H9 (cell line): ENCODE measurements around the gene CTNNA1. TPM values are rescaled to one million over a fixed set of nuclear protein-coding genes. Genes with fewer than 3 reads are reported as not detected.

ENCODE experiments used
- DNase-seq: peaks from one replicate; pipeline ENCODE4 v3.0.0-alpha.2; 2017
- H2AFZ ChIP-seq: one replicate; pipeline ENCODE4 v1.6.1; 2013; ENCODE audit warnings: mild to moderate bottlenecking, low read length, control low read depth, moderate library complexity
- H2AK5ac ChIP-seq: 2 replicates; pipeline ENCODE4 v1.6.1; 2013; ENCODE audit warnings: low read length, control low read depth, mixed read lengths; ENCODE audit not compliant: insufficient read length
- H2BK120ac ChIP-seq: one replicate; pipeline ENCODE4 v1.6.1; 2013; ENCODE audit warnings: low read depth, mild to moderate bottlenecking, low read length, control low read depth, inconsistent platforms; ENCODE audit not compliant: poor library complexity, severe bottlenecking
- H2BK12ac ChIP-seq: 2 replicates; pipeline ENCODE4 v1.6.1; 2013; ENCODE audit warnings: low read length, control low read depth, mixed read lengths, low read depth; ENCODE audit not compliant: insufficient read length
- H2BK15ac ChIP-seq: 2 replicates; pipeline ENCODE4 v1.6.1; 2013; ENCODE audit warnings: low read depth, low read length, control low read depth
- H2BK20ac ChIP-seq: one replicate; pipeline ENCODE4 v1.6.1; 2013; ENCODE audit warnings: low read depth, mild to moderate bottlenecking, low read length, control low read depth, inconsistent platforms; ENCODE audit not compliant: poor library complexity, severe bottlenecking
- H2BK5ac ChIP-seq: 2 replicates; pipeline ENCODE4 v1.6.1; 2013; ENCODE audit warnings: low read length, control low read depth, mixed read lengths; ENCODE audit not compliant: insufficient read length
- H3K14ac ChIP-seq: 2 replicates; pipeline ENCODE4 v1.6.1; 2013; ENCODE audit warnings: low read length, control low read depth; ENCODE audit not compliant: insufficient read depth
- H3K18ac ChIP-seq: 2 replicates; pipeline ENCODE4 v1.6.1; 2013; ENCODE audit warnings: low read depth, mild to moderate bottlenecking, mixed read lengths, low read length, control low read depth; ENCODE audit not compliant: insufficient read length
- H3K23ac ChIP-seq: 2 replicates; pipeline ENCODE4 v1.6.1; 2013; ENCODE audit warnings: low read length, control low read depth, mixed read lengths, low read depth; ENCODE audit not compliant: insufficient read length
- H3K23me2 ChIP-seq: 2 replicates; pipeline ENCODE4 v1.6.1; 2013; ENCODE audit warnings: low read depth, mild to moderate bottlenecking, mixed read lengths, low read length, control low read depth; ENCODE audit not compliant: insufficient read length, poor library complexity, severe bottlenecking
- H3K27ac ChIP-seq: 2 replicates; pipeline ENCODE4 v1.5.1; 2013; ENCODE audit warnings: low read length, control low read depth, mixed read lengths, low read depth; ENCODE audit not compliant: insufficient read length
- H3K27me3 ChIP-seq: 2 replicates; pipeline ENCODE4 v1.6.1; 2013; ENCODE audit warnings: low read length, control low read depth, inconsistent platforms; ENCODE audit not compliant: insufficient read depth
- H3K4ac ChIP-seq: 2 replicates; pipeline ENCODE4 v1.6.1; 2013; ENCODE audit warnings: low read depth, mild to moderate bottlenecking, control low read depth, inconsistent platforms, low read length, moderate library complexity
- H3K4me1 ChIP-seq: 2 replicates; pipeline ENCODE4 v1.6.1; 2013; ENCODE audit warnings: low read length, control low read depth, inconsistent platforms; ENCODE audit not compliant: insufficient read depth
- H3K4me2 ChIP-seq: 2 replicates; pipeline ENCODE4 v1.6.1; 2013; ENCODE audit warnings: low read length, control low read depth, mixed read lengths; ENCODE audit not compliant: insufficient read length, insufficient read depth
- H3K56ac ChIP-seq: 2 replicates; pipeline ENCODE4 v1.6.1; 2013; ENCODE audit warnings: low read depth, mild to moderate bottlenecking, mixed read lengths, low read length, control low read depth; ENCODE audit not compliant: insufficient read length
- H3K79me1 ChIP-seq: 2 replicates; pipeline ENCODE4 v1.6.1; 2013; ENCODE audit warnings: low read depth, mild to moderate bottlenecking, moderate library complexity, low read length, control low read depth, inconsistent platforms; ENCODE audit not compliant: insufficient read depth, poor library complexity, severe bottlenecking
- H3K79me2 ChIP-seq: 2 replicates; pipeline ENCODE4 v1.6.1; 2013; ENCODE audit warnings: low read length, control low read depth, inconsistent platforms; ENCODE audit not compliant: insufficient read depth
- H3K9ac ChIP-seq: 2 replicates; pipeline ENCODE4 v1.6.1; 2013; ENCODE audit warnings: low read length, control low read depth, mixed read lengths; ENCODE audit not compliant: insufficient read length; ENCODE audit errors: extremely low read depth
- H3K9me3 ChIP-seq: one replicate; pipeline ENCODE4 v1.6.1; 2013; ENCODE audit warnings: low read depth, low read length, inconsistent platforms; ENCODE audit not compliant: control insufficient read depth
- H3T11ph ChIP-seq: one replicate; pipeline ENCODE4 v1.6.1; 2013; ENCODE audit warnings: mild to moderate bottlenecking, low read length, control low read depth, inconsistent platforms
- H4K20me1 ChIP-seq: one replicate; pipeline ENCODE4 v1.6.1; 2013; ENCODE audit not compliant: control insufficient read depth, insufficient read length, insufficient read depth
- H4K5ac ChIP-seq: 2 replicates; pipeline ENCODE4 v1.6.1; 2013; ENCODE audit warnings: low read depth, mild to moderate bottlenecking, mixed read lengths, low read length, control low read depth; ENCODE audit not compliant: insufficient read length
- H4K8ac ChIP-seq: replicated peaks from 2 replicates; pipeline ENCODE4 v1.6.1; 2013; ENCODE audit warnings: low read length, control low read depth, mixed read lengths, low read depth; ENCODE audit not compliant: insufficient read length
- H4K91ac ChIP-seq: 2 replicates; pipeline ENCODE4 v1.6.1; 2013; ENCODE audit warnings: low read depth, mild to moderate bottlenecking, moderate library complexity, mixed read lengths, low read length, control low read depth; ENCODE audit not compliant: insufficient read length
- H3K27ac Mint-ChIP-seq, 3 experiments: 2 replicates in 2 of 3; 3 replicates in 1 of 3; pipeline ENCODE4 v1.8.0; 2020 to 2021; ENCODE audit warnings: mixed read lengths in 3 of 3, mild to moderate bottlenecking in 1 of 3, moderate library complexity in 1 of 3
- H3K27me3 Mint-ChIP-seq: 2 replicates; pipeline ENCODE4 v1.8.0; 2021; ENCODE audit warnings: low read depth, mild to moderate bottlenecking, moderate library complexity, mixed read lengths
- H3K36me3 Mint-ChIP-seq, 3 experiments: 2 replicates in 2 of 3; 3 replicates in 1 of 3; pipeline ENCODE4 v1.8.0; 2020 to 2021; ENCODE audit warnings: low read depth in 3 of 3, mixed read lengths in 3 of 3; ENCODE audit not compliant: insufficient read depth in 1 of 3
- H3K4me1 Mint-ChIP-seq, 2 experiments: 2 replicates each; pipeline ENCODE4 v1.8.0; 2020; ENCODE audit warnings: mixed read lengths in 2 of 2
- H3K4me3 Mint-ChIP-seq, 2 experiments: 2 replicates in 1 of 2; 3 replicates in 1 of 2; pipeline ENCODE4 v1.8.0; 2020 to 2021; ENCODE audit warnings: mild to moderate bottlenecking in 2 of 2, mixed read lengths in 2 of 2, moderate library complexity in 1 of 2
- H3K9me3 Mint-ChIP-seq, 2 experiments: 2 replicates in 1 of 2; 3 replicates in 1 of 2; pipeline ENCODE4 v1.8.0; 2020; ENCODE audit warnings: mild to moderate bottlenecking in 2 of 2, mixed read lengths in 2 of 2, moderate library complexity in 1 of 2
- WGBS: extraction: QIAGEN DNeasy Blood & Tissue Kit; methylation state at CpG from one replicate; pipeline ENCODE4 v1.1.7; 2013; ENCODE audit warnings: missing lambda C conversion rate, low lambda C conversion rate, mixed read lengths; ENCODE audit not compliant: insufficient read length; ENCODE audit errors: extremely low coverage; 5-methylcytosine and 5-hydroxymethylcytosine counted together
- total RNA-seq: library from RNA; stranded (reverse); gene quantifications from 2 replicates; pipeline ENCODE4 v1.2.1, GENCODE V29; 2021
- TF ChIP-seq, protein P1 (sequence below): fragments of 200-600 bp; sonication (generic); conservative IDR thresholded peaks from 3 replicates; pipeline ENCODE4 v1.8.0; 2021; ENCODE audit warnings: antibody characterized with exemption, mild to moderate bottlenecking

The CTNNA1 gene
- total RNA-seq, 1 experiment from 2014 or later = 354 TPM

DNA sequence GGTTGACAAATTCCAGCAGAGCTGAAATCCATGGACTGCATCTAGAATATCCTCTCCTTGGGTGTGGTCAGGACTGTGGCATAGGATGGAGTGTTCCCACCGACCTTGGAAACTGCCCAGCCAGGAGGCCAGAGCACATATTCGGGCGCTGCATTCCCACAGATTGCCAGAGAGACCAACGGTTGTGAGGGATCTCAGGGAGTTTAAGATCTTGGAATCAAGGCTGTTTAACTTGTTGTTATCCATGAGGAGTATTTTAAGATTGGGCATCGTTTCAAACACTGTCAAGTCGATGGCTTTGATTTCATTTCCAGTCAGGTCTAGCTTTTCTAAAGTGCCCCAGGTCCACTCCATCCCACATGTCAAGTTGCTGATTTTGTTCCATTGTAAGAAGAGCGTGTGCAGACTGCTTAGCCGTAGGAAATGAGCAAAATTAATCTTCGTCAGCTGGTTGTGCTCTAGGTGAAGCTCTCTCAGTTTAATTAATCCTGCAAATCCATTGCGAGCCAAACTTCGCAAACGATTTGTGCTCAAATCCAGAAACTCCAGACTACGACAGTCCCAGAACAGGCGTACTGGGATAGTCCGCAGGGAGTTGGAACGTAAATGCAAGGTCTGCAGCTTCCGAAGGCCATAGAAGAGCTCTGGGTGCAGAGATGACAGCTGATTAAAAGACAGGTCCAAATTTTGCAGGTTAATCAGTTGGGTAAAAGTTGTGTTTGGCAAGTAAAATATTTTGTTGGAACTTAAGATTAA, 120.4 kb downstream of the CTNNA1 start:
- Histone ChIP-seq H2BK120ac (no peak overlapping the region), H2BK15ac (no peak overlapping the region), H3K79me1 (peaks cover 6% of the 10 kb centered on the region), H3K79me2 (peaks cover 2% of the 10 kb centered on the region; the same call in 1 of the 2 replicates), H3K18ac (no peak overlapping the region), H3K23ac (no peak overlapping the region), H3K27me3 (no peaks in the 10 kb centered on the region), H2AK5ac (no peak overlapping the region), H3K23me2 (no peaks in the 10 kb centered on the region), H4K20me1 (no peaks in the 10 kb centered on the region), H2BK20ac (no peak overlapping the region), H2AFZ (no peak overlapping the region), H4K91ac (no peak overlapping the region), H3K56ac (no peak overlapping the region), H3K9me3 (no peaks in the 10 kb centered on the region), H3K27ac (no peak overlapping the region), H4K8ac (no peak overlapping the region), H3K4ac (no peak overlapping the region), H2BK5ac (no peak overlapping the region), H3K9ac (no peak overlapping the region), H3K14ac (no peak overlapping the region), H3K4me1 (peaks cover 6% of the 10 kb centered on the region; the same call in 1 of the 2 replicates), H2BK12ac (no peak overlapping the region), H4K5ac (no peak overlapping the region), H3K4me2 (no peak overlapping the region), H3T11ph (no peak overlapping the region)
- Mint-ChIP-seq H3K27me3 (no peaks in the 10 kb centered on the region), H3K4me3 (no peak overlapping the region), H3K36me3 (peaks cover 0 to 6% (median 0%) of the 10 kb centered on the region in 3 experiments; a peak in 2 of 7 replicates), H3K4me1 (peaks cover 90% of the 10 kb centered on the region in 2 experiments), H3K27ac (peak overlapping the region in 2 of 3 experiments; percentile 65 to 69; a peak in 4 of 7 replicates), H3K9me3 (no peaks in the 10 kb centered on the region)
- no CpG with 5 or more reads among the region's 17 CpGs for WGBS
- TF ChIP-seq, protein P1, sequence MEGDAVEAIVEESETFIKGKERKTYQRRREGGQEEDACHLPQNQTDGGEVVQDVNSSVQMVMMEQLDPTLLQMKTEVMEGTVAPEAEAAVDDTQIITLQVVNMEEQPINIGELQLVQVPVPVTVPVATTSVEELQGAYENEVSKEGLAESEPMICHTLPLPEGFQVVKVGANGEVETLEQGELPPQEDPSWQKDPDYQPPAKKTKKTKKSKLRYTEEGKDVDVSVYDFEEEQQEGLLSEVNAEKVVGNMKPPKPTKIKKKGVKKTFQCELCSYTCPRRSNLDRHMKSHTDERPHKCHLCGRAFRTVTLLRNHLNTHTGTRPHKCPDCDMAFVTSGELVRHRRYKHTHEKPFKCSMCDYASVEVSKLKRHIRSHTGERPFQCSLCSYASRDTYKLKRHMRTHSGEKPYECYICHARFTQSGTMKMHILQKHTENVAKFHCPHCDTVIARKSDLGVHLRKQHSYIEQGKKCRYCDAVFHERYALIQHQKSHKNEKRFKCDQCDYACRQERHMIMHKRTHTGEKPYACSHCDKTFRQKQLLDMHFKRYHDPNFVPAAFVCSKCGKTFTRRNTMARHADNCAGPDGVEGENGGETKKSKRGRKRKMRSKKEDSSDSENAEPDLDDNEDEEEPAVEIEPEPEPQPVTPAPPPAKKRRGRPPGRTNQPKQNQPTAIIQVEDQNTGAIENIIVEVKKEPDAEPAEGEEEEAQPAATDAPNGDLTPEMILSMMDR = no peak
- DNase-seq = no peak
